SU-DHL-6 (cell line): ENCODE results near the gene QSOX2.
"Not testable (repeated sequence)": the region's sequence is repeated elsewhere in the genome, so short reads cannot be mapped to it uniquely, and the experiment has no call there.

ENCODE experiments used
- H2AFZ ChIP-seq: fragments of 200-600 bp; sonication (generic); 2 replicates; pipeline ENCODE4 v1.6.1; 2014; ENCODE audit warnings: low read depth, mild to moderate bottlenecking, moderate library complexity, mixed read lengths, antibody characterized with exemption, low read length; ENCODE audit not compliant: severe bottlenecking
- H3F3A ChIP-seq: fragments of 200-600 bp; shearing (Covaris generic); 2 replicates; pipeline ENCODE4 v1.6.0; 2016; ENCODE audit warnings: antibody characterized with exemption, mild to moderate bottlenecking; ENCODE audit not compliant: insufficient read depth
- H3K27ac ChIP-seq: fragments of 200-600 bp; sonication (generic); 2 replicates; pipeline ENCODE4 v1.5.1; 2016; ENCODE audit warnings: low read depth, mild to moderate bottlenecking, low read length, moderate library complexity, mixed read lengths
- H3K27me3 ChIP-seq: fragments of 200-600 bp; sonication (generic), shearing (Covaris generic); 2 replicates; pipeline ENCODE4 v1.6.0; 2014; ENCODE audit warnings: mild to moderate bottlenecking, low read length
- H3K36me3 ChIP-seq: fragments of 200-600 bp; sonication (generic); 2 replicates; pipeline ENCODE4 v1.6.1; 2014; ENCODE audit warnings: mild to moderate bottlenecking, low read length, mixed read lengths
- H3K4me2 ChIP-seq: fragments of 300-600, 200-600 bp; shearing (Covaris generic), sonication (generic); 2 replicates; pipeline ENCODE4 v1.6.0; 2014; ENCODE audit warnings: low read length, low read depth, mild to moderate bottlenecking; ENCODE audit not compliant: poor library complexity, severe bottlenecking
- H3K4me3 ChIP-seq: fragments of 200-600 bp; sonication (generic); 2 replicates; pipeline ENCODE4 v1.5.1; 2014; ENCODE audit warnings: antibody characterized with exemption, low read length, mild to moderate bottlenecking, mixed read lengths; ENCODE audit not compliant: insufficient read depth, poor library complexity, severe bottlenecking
- H3K79me2 ChIP-seq: fragments of 200-600 bp; sonication (generic); 2 replicates; pipeline ENCODE4 v1.6.1; 2014; ENCODE audit warnings: mild to moderate bottlenecking, low read length, moderate library complexity; ENCODE audit not compliant: insufficient read depth
- H3K9ac ChIP-seq: fragments of 200-600 bp; sonication (generic); 2 replicates; pipeline ENCODE4 v1.7.0; 2014; ENCODE audit warnings: mild to moderate bottlenecking, low read length
- H3K9me2 ChIP-seq: fragments of 200-600 bp; sonication (generic); replicated peaks from 2 replicates; pipeline ENCODE4 v1.6.1; 2014; ENCODE audit warnings: low read length; ENCODE audit not compliant: insufficient read depth
- H3K9me3 ChIP-seq: fragments of 200-600 bp; sonication (generic); 2 replicates; pipeline ENCODE4 v1.6.1; 2014; ENCODE audit warnings: low read length, mixed read lengths; ENCODE audit not compliant: insufficient read depth
- H4K20me1 ChIP-seq: fragments of 200-600 bp; sonication (generic); 2 replicates; pipeline ENCODE4 v1.6.1; 2014; ENCODE audit warnings: low read depth, mild to moderate bottlenecking, antibody characterized with exemption, low read length, moderate library complexity, mixed read lengths
- CTCF ChIP-seq: fragments of 200-600 bp; sonication (generic); IDR thresholded peaks from one replicate; pipeline ENCODE4 v1.5.1; 2017; ENCODE audit warnings: antibody characterized with exemption, mild to moderate bottlenecking, low read length, moderate library complexity; ENCODE audit not compliant: insufficient read depth, poor library complexity, severe bottlenecking
- EZH2phosphoT487 ChIP-seq: fragments of 200-600 bp; sonication (generic), shearing (Covaris generic); conservative IDR thresholded peaks from 2 replicates; pipeline ENCODE4 v1.6.1; 2018; ENCODE audit warnings: mild to moderate bottlenecking, antibody characterized with exemption, low read length, moderate library complexity, mixed read lengths

The QSOX2 gene

DNA sequence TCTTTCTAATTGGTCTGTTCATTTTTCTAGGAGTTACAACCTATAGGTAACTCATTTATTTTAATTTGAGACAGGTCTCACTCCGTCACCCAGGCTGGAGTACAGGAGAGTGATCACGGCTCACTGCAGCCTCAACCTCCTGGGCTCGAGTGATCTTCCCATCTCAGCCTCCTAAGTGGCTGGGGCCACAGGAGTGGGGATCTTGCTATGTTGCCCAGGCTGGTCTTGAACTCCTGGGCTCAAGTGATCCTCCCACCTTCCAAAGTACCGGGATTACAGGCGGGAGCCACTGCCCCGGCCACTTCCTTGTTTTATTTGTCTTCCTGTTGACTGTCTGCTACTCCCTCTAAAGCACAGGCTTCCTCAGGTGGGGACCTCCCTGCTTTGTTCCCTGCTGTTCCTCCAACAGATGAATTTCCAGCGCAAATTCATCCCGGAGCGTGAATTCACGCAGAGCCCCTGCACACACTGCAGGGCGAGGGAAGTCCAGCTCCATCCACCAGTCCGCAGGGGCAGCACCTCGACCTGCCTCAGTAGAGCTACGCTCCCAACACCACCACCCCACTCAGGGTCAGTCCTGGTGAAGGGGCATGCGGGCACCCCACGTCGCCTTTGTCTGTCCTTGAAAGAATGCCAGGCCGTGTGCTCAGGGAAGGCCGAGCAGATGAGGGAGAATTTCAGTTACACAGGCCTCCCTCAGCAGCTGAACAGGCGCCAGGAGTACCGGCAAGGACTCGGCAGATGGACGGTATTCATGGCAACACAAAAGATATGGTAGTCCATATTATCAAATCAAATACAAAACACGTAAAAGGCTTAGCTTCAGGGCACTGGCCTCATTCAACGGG, 6.3 kb downstream of the QSOX2 start:
- H3K27ac ChIP-seq: peak overlapping the region; percentile 87
- no peaks in the 10 kb centered on the region for H3K36me3 ChIP-seq
- H4K20me1 ChIP-seq: no peaks in the 10 kb centered on the region

GRCh38 chr9:136238342-136238732, 7.3 kb downstream of the QSOX2 start:
- no peak overlapping the region for H3K9ac ChIP-seq
- no peak overlapping the region for H3K4me2 ChIP-seq
- H3K36me3 ChIP-seq: no peaks in the 10 kb centered on the region
- no peaks in the 10 kb centered on the region for H4K20me1 ChIP-seq
- no peak overlapping the region for H2AFZ ChIP-seq
- H3K4me3 ChIP-seq: no peak overlapping the region
- no peaks in the 10 kb centered on the region for H3K9me2 ChIP-seq
- H3K9me3 ChIP-seq: no peaks in the 10 kb centered on the region
- H3K27ac ChIP-seq: peak overlapping the region; percentile 87; the same call in 1 of the 2 replicates
- peaks cover 8% of the 10 kb centered on the region for H3F3A ChIP-seq
- no peak for TF ChIP-seq EZH2phosphoT487
- TF ChIP-seq CTCF: no peak
- H3K79me2 ChIP-seq: peaks cover 91% of the 10 kb centered on the region
- H3K27me3 ChIP-seq: no peaks in the 10 kb centered on the region

More for the DNA sequence above, 6.3 kb downstream of the QSOX2 start:
- Histone ChIP-seq H3K9me2 (no peaks in the 10 kb centered on the region), H2AFZ (no peak overlapping the region), H3K79me2 (peaks cover 93% of the 10 kb centered on the region), H3K4me2 (peak overlapping the region; percentile 59), H3K9ac (peak overlapping the region; percentile 27), H3F3A (peaks cover 18% of the 10 kb centered on the region), H3K9me3 (no peaks in the 10 kb centered on the region), H3K27me3 (no peaks in the 10 kb centered on the region), H3K4me3 (no peak overlapping the region)
- TF ChIP-seq CTCF: no peak
- TF ChIP-seq EZH2phosphoT487: no peak

- Histone ChIP-seq H4K20me1 (no peaks in the 10 kb centered on the region), H3K36me3 (no peaks in the 10 kb centered on the region), H3K79me2 (peaks cover 91% of the 10 kb centered on the region), H2AFZ (no peak overlapping the region), H3K9me3 (no peaks in the 10 kb centered on the region), H3K9ac (no peak overlapping the region), H3K27me3 (no peaks in the 10 kb centered on the region), H3K4me3 (no peak overlapping the region), H3F3A (peaks cover 6% of the 10 kb centered on the region), H3K27ac (peak overlapping the region; percentile 13; the same call in 1 of the 2 replicates), H3K4me2 (no peak overlapping the region), H3K9me2 (no peaks in the 10 kb centered on the region)
- TF ChIP-seq CTCF (no peak), EZH2phosphoT487 (no peak)
These were observed 7.9 kb downstream of the QSOX2 start for GRCh38 chr9:136237486-136238341.

DNA sequence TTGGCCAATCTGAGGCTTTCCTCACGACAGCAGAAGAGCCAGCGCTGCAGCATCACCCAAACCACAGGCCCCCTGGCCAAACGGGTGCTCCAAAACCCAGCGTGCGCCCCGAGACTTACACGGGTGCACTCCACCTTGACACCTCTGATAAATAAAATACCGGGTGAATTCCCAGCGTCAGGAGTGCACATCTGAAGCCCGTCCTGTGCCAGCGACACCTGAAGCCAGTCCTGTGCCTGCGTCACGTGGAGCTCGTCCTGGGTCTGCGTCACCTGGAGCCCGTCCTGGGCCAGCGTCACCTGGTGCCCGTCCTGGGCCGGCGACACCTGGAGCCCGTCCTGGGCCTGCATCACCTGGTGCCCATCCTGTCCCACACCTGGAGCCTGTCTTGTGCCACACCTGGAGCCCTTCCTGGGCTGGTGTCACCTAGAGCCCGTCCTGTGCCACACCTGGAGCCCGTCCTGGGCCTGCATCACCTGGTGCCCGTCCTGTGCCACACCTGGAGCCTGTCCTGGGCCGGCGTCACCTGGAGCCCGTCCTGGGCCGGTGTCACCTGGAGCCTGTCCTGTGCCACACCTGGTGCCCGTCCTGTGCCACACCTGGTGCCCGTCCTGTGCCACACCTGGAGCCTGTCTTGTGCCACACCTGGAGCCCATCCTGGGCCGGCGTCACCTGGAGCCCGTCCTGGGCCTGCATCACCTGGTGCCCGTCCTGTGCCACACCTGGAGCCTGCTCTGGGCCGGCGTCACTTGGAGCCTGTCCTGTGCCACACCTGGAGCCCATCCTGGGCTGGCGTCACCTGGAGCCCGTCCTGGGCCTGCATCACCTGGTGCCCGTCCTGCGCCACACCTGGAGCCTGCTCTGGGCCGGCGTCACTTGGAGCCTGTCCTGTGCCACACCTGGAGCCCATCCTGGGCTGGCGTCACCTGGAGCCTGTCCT, 8.9 kb downstream of the QSOX2 start:
- not testable (repeated sequence) for H3K27me3 ChIP-seq, H3K9me3 ChIP-seq, H3K9ac ChIP-seq, H3K4me3 ChIP-seq, H3K27ac ChIP-seq, H4K20me1 ChIP-seq, H3K4me2 ChIP-seq, H3K36me3 ChIP-seq, H3F3A ChIP-seq, H3K9me2 ChIP-seq, H2AFZ ChIP-seq
- peaks cover 91% of the 10 kb centered on the region for H3K79me2 ChIP-seq
